Keratinocyte (primary cell): Measurements from ENCODE around the gene RHOB.

Experiments
- EZH2 ChIP-seq: IDR thresholded peaks from one replicate; pipeline ENCODE4 v1.6.1; 2012; ENCODE audit warnings: inconsistent platforms, mild to moderate bottlenecking, low read length, moderate library complexity
- TF ChIP-seq, protein P1 (sequence below), 3 experiments: IDR thresholded peaks in 1 of 3; conservative IDR thresholded peaks in 1 of 3; optimal IDR thresholded peaks in 1 of 3; 2 replicates in 2 of 3; 3 replicates in 1 of 3; pipeline versions ENCODE3 to v1.5.1; 2011; ENCODE audit warnings: low read length in 3 of 3, mild to moderate bottlenecking in 3 of 3, moderate library complexity in 2 of 3, control low read depth in 1 of 3, inconsistent platforms in 1 of 3; ENCODE audit not compliant: insufficient read depth in 2 of 3; ENCODE audit errors: extremely low read depth in 1 of 3

DNA sequence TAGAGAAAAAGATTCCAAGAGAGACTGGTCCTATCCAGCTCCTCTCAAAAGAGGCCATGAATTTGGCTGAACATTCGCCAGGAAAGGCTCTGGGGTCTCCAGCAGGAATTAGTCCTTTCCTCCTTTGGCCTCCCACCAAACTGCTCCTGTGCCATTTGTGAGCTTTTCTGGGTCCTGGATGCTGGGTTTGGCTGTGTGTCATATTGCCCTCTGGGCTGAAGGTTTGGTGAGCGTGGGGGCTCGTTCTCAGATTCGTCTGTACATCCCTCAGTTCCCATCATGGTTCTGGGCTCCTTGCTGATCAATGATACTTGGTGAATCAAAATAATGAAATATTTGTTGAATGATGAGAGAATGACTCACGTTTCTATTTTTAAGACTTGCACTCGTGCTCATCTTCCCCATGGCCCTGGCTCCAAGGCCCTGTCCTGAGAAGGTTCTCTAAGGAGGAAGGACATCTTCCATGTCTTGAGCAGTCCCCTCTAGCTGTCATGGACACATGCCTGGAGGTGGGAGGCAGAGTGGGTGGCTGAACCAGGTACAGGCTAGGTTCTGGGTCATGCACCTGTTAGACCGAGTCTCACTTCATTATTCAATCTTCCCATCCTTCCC is 47.8 kb upstream of the RHOB start:
- TF ChIP-seq, protein P1, sequence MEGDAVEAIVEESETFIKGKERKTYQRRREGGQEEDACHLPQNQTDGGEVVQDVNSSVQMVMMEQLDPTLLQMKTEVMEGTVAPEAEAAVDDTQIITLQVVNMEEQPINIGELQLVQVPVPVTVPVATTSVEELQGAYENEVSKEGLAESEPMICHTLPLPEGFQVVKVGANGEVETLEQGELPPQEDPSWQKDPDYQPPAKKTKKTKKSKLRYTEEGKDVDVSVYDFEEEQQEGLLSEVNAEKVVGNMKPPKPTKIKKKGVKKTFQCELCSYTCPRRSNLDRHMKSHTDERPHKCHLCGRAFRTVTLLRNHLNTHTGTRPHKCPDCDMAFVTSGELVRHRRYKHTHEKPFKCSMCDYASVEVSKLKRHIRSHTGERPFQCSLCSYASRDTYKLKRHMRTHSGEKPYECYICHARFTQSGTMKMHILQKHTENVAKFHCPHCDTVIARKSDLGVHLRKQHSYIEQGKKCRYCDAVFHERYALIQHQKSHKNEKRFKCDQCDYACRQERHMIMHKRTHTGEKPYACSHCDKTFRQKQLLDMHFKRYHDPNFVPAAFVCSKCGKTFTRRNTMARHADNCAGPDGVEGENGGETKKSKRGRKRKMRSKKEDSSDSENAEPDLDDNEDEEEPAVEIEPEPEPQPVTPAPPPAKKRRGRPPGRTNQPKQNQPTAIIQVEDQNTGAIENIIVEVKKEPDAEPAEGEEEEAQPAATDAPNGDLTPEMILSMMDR (optimal IDR thresholded peaks at IDR 0.05 in 1 of 3, IDR thresholded peaks at IDR 0.05 in 1 of 3, conservative IDR thresholded peaks at IDR 0.05 in 1 of 3; ENCODE audit: extremely low read depth in 1 of 3, insufficient read depth in 2 of 3, low read length in 3 of 3), result no peak
- TF ChIP-seq EZH2, result no peak
